ENCODE measurements around the gene HNF4A. TPM values are rescaled to one million over a fixed set of nuclear protein-coding genes. Genes with fewer than 3 reads are reported as not detected.

The HNF4A gene
- total and polyA plus RNA-seq, 7 donors = 0.27 to 124 (median 52.9) TPM; not detected in 2

DNA sequence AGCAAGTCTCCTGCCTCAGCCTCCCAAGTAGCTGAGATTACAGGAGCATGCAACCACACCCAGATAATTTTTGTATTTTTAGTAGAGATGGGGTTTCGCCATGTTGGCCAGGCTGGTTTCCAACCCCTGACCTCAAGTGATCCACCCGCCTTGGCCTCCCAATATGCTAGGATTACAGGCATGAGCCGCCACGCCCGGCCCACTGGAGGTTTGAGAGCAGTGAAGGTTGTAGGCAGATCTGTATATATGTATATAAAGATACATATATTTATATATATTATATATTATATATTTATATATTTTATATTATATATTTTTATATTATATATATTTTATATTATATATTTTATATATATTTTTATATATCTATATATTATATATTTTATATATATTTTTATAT is 82.0 kb downstream of the HNF4A start:
- TF ChIP-seq EP300 (IDR thresholded peaks at IDR 0.05) (no peak), POLR2A (IDR thresholded peaks at IDR 0.05) (no peak), POLR2AphosphoS5 (IDR thresholded peaks at IDR 0.05) (no peak)
- TF ChIP-seq, protein P1, sequence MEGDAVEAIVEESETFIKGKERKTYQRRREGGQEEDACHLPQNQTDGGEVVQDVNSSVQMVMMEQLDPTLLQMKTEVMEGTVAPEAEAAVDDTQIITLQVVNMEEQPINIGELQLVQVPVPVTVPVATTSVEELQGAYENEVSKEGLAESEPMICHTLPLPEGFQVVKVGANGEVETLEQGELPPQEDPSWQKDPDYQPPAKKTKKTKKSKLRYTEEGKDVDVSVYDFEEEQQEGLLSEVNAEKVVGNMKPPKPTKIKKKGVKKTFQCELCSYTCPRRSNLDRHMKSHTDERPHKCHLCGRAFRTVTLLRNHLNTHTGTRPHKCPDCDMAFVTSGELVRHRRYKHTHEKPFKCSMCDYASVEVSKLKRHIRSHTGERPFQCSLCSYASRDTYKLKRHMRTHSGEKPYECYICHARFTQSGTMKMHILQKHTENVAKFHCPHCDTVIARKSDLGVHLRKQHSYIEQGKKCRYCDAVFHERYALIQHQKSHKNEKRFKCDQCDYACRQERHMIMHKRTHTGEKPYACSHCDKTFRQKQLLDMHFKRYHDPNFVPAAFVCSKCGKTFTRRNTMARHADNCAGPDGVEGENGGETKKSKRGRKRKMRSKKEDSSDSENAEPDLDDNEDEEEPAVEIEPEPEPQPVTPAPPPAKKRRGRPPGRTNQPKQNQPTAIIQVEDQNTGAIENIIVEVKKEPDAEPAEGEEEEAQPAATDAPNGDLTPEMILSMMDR (IDR thresholded peaks at IDR 0.05) = no peak
- no peaks in the 10 kb centered on the region for H3K36me3 ChIP-seq
- H3K27me3 ChIP-seq = peaks cover 0 to 14% (median 5%) of the 10 kb centered on the region in 3 donors
- no peak overlapping the region for H3K27ac ChIP-seq
- H3K4me3 ChIP-seq = no peak overlapping the region
- intact Hi-C loops (cut with DNase I) = no loop called here
- H3K4me1 ChIP-seq = no peaks in the 10 kb centered on the region
- no peaks in the 10 kb centered on the region for H3K9me3 ChIP-seq
- WGBS, 2 donors = 93 to 95% methylated on average over 5 of the region's 5 CpGs
- no peak for DNase-seq

DNA sequence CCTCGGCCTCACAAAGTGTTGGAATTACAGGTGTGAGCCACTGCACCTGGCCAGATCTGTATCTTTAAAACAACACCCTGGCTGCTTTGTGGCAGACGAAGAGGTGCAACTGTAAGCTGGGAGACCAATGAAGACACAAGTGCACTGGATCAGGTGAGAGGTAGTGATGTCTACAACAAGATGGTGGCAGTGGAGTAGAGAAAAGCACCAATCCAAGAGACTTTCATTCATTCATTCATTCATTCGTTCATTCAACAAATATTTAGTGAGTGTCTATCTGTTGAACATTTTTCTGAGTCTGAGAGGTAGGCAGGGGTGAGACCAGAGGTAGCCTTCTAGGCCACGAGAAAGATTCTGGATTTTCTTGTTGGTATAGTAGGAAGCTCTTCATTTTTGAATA is 83.3 kb downstream of the HNF4A start:
- intact Hi-C loops (cut with DNase I) = no loop called here
- TF ChIP-seq POLR2A (IDR thresholded peaks at IDR 0.05) (no peak), EP300 (IDR thresholded peaks at IDR 0.05) (no peak), POLR2AphosphoS5 (IDR thresholded peaks at IDR 0.05) (no peak)
- TF ChIP-seq, protein P1 (IDR thresholded peaks at IDR 0.05) = no peak
- WGBS, 2 donors = 46 to 75% methylated on average over 4 of the region's 4 CpGs

DNA sequence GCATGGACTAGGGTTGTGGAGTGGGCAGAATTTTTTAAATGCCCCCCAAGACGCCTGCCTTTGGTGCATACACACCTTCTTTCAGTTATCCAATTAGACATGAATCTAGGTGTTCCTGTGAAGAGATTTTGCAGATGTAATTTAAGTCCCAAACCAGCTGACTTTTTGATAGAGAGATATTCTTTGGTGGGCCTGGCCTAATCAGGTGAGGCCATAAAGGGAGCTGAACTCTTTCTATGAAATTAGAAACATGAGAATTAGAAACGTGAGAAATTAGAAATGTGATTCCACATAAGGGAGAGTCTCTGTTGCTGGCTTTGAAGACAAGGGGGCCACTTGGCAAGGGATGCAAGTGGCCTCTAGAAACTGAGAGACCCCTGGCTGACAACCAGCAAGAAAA is 83.8 kb downstream of the HNF4A start:
- intact Hi-C loops (cut with DNase I) = no loop called here
- Histone ChIP-seq H3K9me3 (no peaks in the 10 kb centered on the region), H3K4me3 (no peak overlapping the region), H3K27ac (no peak overlapping the region), H3K36me3 (no peaks in the 10 kb centered on the region), H3K27me3 (peaks cover 0 to 5% (median 0%) of the 10 kb centered on the region in 3 donors), H3K4me1 (no peaks in the 10 kb centered on the region)
- DNase-seq = no peak
- TF ChIP-seq EP300 (IDR thresholded peaks at IDR 0.05) (no peak), POLR2A (IDR thresholded peaks at IDR 0.05) (no peak), POLR2AphosphoS5 (IDR thresholded peaks at IDR 0.05) (no peak)
- TF ChIP-seq, protein P1 (IDR thresholded peaks at IDR 0.05) = no peak
- 76 to 87% methylated on average over 2 of the region's 2 CpGs for WGBS, 2 donors

More for the DNA sequence above, 83.3 kb downstream of the HNF4A start:
- H3K4me3 ChIP-seq = no peak overlapping the region
- peaks cover 0 to 8% (median 4%) of the 10 kb centered on the region in 3 donors for H3K27me3 ChIP-seq
- no peaks in the 10 kb centered on the region for H3K36me3 ChIP-seq
- no peaks in the 10 kb centered on the region for H3K4me1 ChIP-seq
- DNase-seq = no peak
- H3K9me3 ChIP-seq = no peaks in the 10 kb centered on the region
- H3K27ac ChIP-seq = no peak overlapping the region

DNA sequence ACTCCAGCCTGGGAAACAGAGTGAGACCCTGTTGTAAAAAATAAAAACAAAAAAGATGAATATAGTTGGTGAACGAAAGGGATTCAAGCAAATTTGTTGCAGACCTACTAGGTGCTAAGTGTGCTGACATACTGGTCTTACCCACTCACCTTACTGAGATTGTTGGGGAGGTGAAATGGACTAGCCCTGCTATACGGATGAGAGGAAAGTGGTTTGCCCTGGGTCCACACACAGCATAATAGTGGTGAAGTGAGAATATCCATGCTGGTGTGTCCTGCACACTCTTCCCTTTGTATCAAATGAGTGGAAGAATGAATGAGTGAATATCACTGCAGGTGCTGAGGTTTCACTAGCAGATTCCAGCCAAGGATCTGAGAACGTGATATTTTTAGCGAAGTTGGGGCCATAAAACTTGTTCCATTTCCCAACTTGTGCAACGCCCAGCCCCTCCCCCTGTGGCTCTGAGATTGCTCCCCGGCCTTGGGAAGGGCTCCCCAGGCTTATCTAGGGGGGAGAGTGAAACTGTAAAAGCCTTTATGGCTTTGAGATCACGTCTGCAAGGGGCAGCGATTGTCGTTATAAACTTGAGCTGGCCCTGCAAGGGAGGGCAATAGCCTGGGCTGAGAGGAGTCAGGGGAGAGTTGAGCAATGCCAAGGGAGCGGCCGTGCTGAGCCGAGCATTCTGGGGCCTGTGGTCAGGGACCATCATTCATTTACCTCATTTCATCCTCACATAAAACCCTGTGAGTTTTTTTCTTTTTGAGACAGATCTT is 87.0 kb downstream of the HNF4A start:
- Histone ChIP-seq H3K4me3 (no peak overlapping the region), H3K36me3 (no peaks in the 10 kb centered on the region), H3K4me1 (no peaks in the 10 kb centered on the region), H3K27ac (no peak overlapping the region), H3K27me3 (peaks cover 0 to 4% (median 0%) of the 10 kb centered on the region in 3 donors), H3K9me3 (no peaks in the 10 kb centered on the region)
- intact Hi-C loops (cut with DNase I) = no loop called here
- 7 to 38% methylated on average over 12 of the region's 12 CpGs for WGBS, 2 donors
- peak in 1 of 2 donors; percentile 19 for TF ChIP-seq POLR2A (IDR thresholded peaks at IDR 0.05)
- TF ChIP-seq POLR2AphosphoS5 (IDR thresholded peaks at IDR 0.05) = no peak
- DNase-seq = no peak

DNA sequence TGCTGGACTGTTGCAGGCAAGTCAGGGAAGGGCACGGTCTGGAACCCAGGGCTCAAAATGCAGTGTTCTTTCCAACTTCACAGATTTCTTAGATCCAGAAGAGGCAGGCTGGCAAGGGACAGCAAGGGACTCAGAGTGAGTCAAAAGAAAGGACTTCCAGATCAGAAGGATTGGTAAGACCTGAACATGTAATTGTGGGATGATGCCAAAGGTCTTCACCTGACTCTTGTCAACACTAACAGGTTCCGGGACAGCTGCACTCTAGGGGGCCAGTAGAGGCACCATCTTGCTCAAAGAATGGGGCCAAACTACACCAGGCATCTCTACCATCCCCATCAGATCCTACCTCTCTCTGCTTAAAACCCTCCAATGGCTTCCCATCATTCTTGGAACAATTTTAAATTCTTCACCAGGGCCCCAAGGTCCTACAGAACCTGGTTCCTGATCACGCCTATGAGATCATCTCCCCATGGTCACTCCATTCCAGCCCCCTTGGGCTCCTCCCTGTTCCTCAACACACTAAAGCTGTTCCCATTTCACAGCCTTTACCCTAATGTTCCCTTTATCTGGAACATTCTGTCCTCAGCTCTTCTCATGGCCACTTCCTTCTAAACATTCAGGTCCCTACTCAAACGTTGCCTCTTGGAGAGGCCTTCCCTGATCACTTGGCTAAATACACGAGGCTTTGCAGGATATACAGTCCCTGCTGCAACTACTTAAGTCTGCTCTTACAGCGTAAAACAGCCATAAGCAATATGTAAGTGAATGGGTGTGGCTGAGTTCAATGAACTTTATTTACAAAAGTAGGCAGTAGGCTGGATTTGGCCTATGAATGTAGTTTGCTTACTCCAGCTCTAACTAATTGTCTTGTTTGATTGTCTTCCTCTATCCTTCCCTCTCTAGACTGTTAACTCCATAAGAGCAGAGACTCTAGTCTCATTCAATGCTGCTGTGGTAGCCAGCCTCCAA is 90.5 kb downstream of the HNF4A start:
- no peak for DNase-seq
- no peaks in the 10 kb centered on the region for H3K4me1 ChIP-seq
- H3K9me3 ChIP-seq = no peaks in the 10 kb centered on the region
- 31 to 67% methylated on average over 6 of the region's 6 CpGs for WGBS, 2 donors
- H3K4me3 ChIP-seq = no peak overlapping the region
- no peaks in the 10 kb centered on the region for H3K36me3 ChIP-seq
- TF ChIP-seq POLR2A (IDR thresholded peaks at IDR 0.05) = no peak
- TF ChIP-seq, protein P1 (IDR thresholded peaks at IDR 0.05) = no peak
- TF ChIP-seq EP300 (IDR thresholded peaks at IDR 0.05) = no peak
- H3K27me3 ChIP-seq = peaks cover 0 to 7% (median 0%) of the 10 kb centered on the region in 3 donors
- intact Hi-C loops (cut with DNase I) = no loop called here
- no peak overlapping the region for H3K27ac ChIP-seq

Data from sigmoid colon (tissue), 7 donors.